ENCODE measurements around the gene SLC2A6.

DNA sequence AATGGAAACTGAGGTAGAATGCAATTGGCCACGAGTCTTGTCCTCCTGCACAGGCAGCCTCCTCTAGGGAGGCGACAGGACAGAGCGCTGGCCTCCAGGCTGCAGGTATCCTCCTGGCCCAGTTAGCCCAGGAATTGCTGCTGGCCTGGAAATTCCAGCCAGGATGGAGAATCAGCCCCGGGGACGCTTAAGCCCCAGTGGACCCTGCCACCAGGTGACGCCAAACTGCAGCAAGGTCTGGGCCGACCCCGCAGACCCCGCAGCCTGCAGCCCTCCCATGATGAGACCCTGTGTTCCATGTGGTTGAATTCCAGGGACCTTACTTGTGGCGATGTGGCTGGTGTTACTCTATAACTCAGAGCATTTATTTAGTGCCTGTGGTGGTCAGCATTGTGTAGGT, 11.8 kb downstream of the SLC2A6 start:
- TF ChIP-seq POLR2A (IDR thresholded peaks at IDR 0.05) (no peak), POLR2AphosphoS5 (IDR thresholded peaks at IDR 0.05) (no peak)
